Liver (tissue), 3 donors: ENCODE results near the gene PRKAA1.

ENCODE experiments used
- CTCF ChIP-seq: fragments of 150-350 bp; IDR thresholded peaks from 2 replicates; pipeline ENCODE4 v1.5.1; 2017; ENCODE audit warnings: improper control_type of control experiment, low read depth, low read length; ENCODE audit not compliant: missing input control
- FOXA1 ChIP-seq: IDR thresholded peaks from 2 replicates; pipeline ENCODE4 v1.6.1; 2016; ENCODE audit warnings: antibody characterized with exemption
- FOXA2 ChIP-seq: IDR thresholded peaks from 2 replicates; pipeline ENCODE4 v1.6.1; 2016; ENCODE audit warnings: antibody characterized with exemption
- GABPA ChIP-seq, 2 donors: IDR thresholded peaks in 1 of 2; conservative IDR thresholded peaks in 1 of 2; 2 replicates each; pipeline ENCODE4 v1.6.1; 2016; ENCODE audit warnings: antibody characterized with exemption in 2 of 2, mild to moderate bottlenecking in 1 of 2, moderate library complexity in 1 of 2
- HNF4A ChIP-seq, 2 donors: conservative IDR thresholded peaks; 2 replicates each; pipeline ENCODE4 v1.6.1; 2016; ENCODE audit warnings: antibody characterized with exemption in 2 of 2, mild to moderate bottlenecking in 2 of 2
- MAX ChIP-seq: IDR thresholded peaks from 2 replicates; pipeline ENCODE4 v1.6.1; 2016; ENCODE audit warnings: antibody characterized with exemption
- RAD21 ChIP-seq, 2 donors: IDR thresholded peaks; 2 replicates each; pipeline ENCODE4 v1.6.1; 2016; ENCODE audit warnings: antibody characterized with exemption in 2 of 2, mild to moderate bottlenecking in 2 of 2
- REST ChIP-seq: IDR thresholded peaks from 2 replicates; pipeline ENCODE4 v1.6.1; 2016; ENCODE audit warnings: antibody characterized with exemption, mild to moderate bottlenecking
- SP1 ChIP-seq: IDR thresholded peaks from 2 replicates; pipeline ENCODE4 v1.6.1; 2018; ENCODE audit warnings: antibody characterized with exemption, mild to moderate bottlenecking
- TAF1 ChIP-seq: conservative IDR thresholded peaks from 2 replicates; pipeline ENCODE4 v1.6.1; 2016; ENCODE audit warnings: antibody characterized with exemption, mild to moderate bottlenecking
- donor health status: healthy.
- donor health status: healthy.

- no peak for TF ChIP-seq RAD21 (IDR thresholded peaks at IDR 0.05)
- TF ChIP-seq CTCF: no peak
- no peak for TF ChIP-seq SP1
- no peak for TF ChIP-seq GABPA (IDR thresholded peaks at IDR 0.05 in 1 of 2, conservative IDR thresholded peaks at IDR 0.05 in 1 of 2)
- no peak for TF ChIP-seq HNF4A (conservative IDR thresholded peaks at IDR 0.05)
- TF ChIP-seq MAX: no peak
- TF ChIP-seq FOXA2: no peak
- no peak for TF ChIP-seq REST
- no peak for TF ChIP-seq FOXA1
- no peak for TF ChIP-seq TAF1
Measured at GRCh38 chr5:40797273-40798011, 732 bp downstream of the PRKAA1 start.
